Measurements from ENCODE around the gene ICA1.

Gene ICA1

GRCh38 chr7:8205537-8205936 is 56.4 kb downstream of the ICA1 start:
- TF ChIP-seq TAF1 (IDR thresholded peaks at IDR 0.05; ENCODE audit: borderline replicate concordance, low read depth, low read length) = no peak
- FAIRE-seq (no peak), DNase-seq (ENCODE audit: insufficient read length) (no peak)

GRCh38 chr7:8205031-8205387 is 57.0 kb downstream of the ICA1 start:
- TF ChIP-seq POLR2AphosphoS5 (IDR thresholded peaks at IDR 0.05; ENCODE audit: low read depth, low read length) (no peak), POLR2A (IDR thresholded peaks at IDR 0.05; ENCODE audit: low read depth, low read length) (no peak), TAF1 (IDR thresholded peaks at IDR 0.05; ENCODE audit: borderline replicate concordance, low read depth, low read length) (no peak)
- DNase-seq (ENCODE audit: insufficient read length) (no peak), FAIRE-seq (no peak)

GRCh38 chr7:8204339-8205030 is 57.5 kb downstream of the ICA1 start:
- DNase-seq (ENCODE audit: insufficient read length) (no peak), FAIRE-seq (no peak)
- TF ChIP-seq POLR2A (IDR thresholded peaks at IDR 0.05; ENCODE audit: low read depth, low read length) (no peak), TAF1 (IDR thresholded peaks at IDR 0.05; ENCODE audit: borderline replicate concordance, low read depth, low read length) (no peak), POLR2AphosphoS5 (IDR thresholded peaks at IDR 0.05; ENCODE audit: low read depth, low read length) (no peak)

DNA sequence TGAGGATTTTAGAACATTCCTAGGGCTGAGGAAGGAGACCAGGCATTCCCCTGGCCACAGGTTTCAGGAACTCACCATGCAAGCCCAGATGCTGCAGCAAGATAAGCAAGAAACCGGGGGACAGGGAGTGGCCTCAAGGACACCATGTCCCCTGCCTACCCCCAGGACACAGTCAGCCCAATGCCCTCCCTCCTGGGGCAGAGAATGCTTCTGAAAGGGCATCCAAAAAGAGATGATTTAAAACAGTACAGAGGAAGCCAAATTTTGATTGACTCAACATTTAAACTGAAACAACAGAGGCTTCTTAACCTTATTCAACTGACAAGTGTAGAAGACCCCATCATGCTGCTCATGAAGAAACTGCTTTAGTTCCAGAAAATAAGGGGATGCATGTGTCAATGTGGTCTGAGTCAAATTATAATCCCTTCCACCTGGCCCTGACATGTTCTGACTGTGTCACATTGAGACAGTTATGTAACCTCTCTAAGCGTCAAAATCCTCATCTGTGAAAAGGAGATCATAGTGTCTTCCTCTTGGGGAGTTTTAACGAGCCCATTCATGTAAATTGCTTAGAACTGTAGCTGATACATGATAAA is 60.0 kb downstream of the ICA1 start:
- DNase-seq (ENCODE audit: insufficient read length) (no peak), FAIRE-seq (no peak)
- TF ChIP-seq POLR2A (IDR thresholded peaks at IDR 0.05; ENCODE audit: low read depth, low read length) (no peak), TAF1 (IDR thresholded peaks at IDR 0.05; ENCODE audit: borderline replicate concordance, low read depth, low read length) (no peak)

DNA sequence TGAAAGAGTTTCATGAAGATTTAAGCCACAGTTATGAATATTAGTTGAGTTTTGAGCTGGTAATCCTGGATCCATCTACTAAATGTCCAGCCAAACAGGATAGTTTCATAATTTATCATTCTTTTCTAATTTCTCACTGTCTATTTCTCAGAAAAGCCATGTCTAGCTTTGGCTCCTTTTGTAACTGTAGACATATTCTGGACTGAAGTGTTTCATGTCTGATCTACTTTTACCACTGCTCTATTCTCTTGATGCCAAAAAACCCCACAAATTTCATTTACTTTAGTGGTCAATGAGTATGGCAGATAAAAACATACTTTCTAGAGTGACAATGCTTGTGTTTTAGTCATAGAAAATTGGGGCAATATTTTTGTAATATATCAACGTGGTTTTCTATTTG is 61.2 kb downstream of the ICA1 start:
- TF ChIP-seq POLR2AphosphoS5 (IDR thresholded peaks at IDR 0.05; ENCODE audit: low read depth, low read length) (no peak), TAF1 (IDR thresholded peaks at IDR 0.05; ENCODE audit: borderline replicate concordance, low read depth, low read length) (no peak), POLR2A (IDR thresholded peaks at IDR 0.05; ENCODE audit: low read depth, low read length) (no peak)
- FAIRE-seq (no peak), DNase-seq (ENCODE audit: insufficient read length) (no peak)

DNA sequence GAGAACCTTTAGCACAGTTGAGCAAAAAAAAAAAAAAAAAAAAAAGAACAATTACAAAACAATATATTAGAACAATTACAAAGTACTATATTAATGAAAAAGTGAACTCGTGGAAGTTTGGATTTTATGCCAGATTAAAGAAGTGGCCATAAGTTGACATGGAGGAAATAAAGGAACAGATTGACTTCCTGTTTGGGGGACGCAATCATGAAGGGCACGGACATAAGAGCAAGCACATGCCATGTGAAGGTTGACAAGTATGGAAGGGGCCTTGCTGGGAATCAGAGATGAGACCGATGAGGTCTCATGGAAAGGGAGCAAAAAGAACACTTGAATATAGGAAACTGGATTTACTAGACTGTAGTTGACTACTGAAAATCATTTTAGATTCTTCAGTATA is 61.7 kb downstream of the ICA1 start:
- TF ChIP-seq POLR2A (IDR thresholded peaks at IDR 0.05; ENCODE audit: low read depth, low read length) (no peak), TAF1 (IDR thresholded peaks at IDR 0.05; ENCODE audit: borderline replicate concordance, low read depth, low read length) (no peak)
- DNase-seq (ENCODE audit: insufficient read length) (no peak), FAIRE-seq (no peak)

DNA sequence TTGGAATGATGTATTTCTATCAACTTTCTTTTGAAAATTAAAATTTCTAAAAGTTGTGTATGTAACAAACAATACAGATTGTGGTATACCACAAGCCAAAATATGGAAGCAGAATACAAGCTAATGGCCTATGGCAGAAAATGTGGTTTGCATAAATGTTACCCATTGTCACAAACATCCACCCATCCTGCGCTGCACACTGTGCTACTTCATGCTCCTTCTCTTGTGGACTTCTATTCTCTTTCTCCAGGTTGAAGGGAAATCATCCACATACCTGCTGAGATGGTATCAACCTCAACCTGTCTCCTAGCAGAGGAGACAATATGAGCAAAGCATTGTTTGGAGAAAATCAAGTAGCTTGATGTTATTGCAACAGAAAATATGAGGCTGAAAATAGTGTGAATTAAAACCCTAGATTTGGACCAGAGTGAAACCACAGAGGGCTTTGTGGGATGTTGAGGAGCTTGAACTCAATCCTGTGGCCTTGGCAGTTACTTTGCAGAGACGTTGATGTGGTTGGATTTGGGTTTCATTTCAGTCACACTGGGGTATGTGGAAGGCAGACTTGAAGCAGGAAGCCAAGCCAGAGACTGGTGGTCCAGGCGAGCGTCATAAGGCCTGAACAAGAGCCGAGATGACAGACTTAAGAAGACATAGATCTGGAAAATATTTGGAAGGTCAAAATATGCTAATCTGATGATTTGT is 63.8 kb downstream of the ICA1 start:
- no peak for TF ChIP-seq POLR2AphosphoS5 (IDR thresholded peaks at IDR 0.05; ENCODE audit: low read depth, low read length)
- no peak for TF ChIP-seq TAF1 (IDR thresholded peaks at IDR 0.05; ENCODE audit: borderline replicate concordance, low read depth, low read length)
- TF ChIP-seq POLR2A (IDR thresholded peaks at IDR 0.05; ENCODE audit: low read depth, low read length) = no peak
- DNase-seq (ENCODE audit: insufficient read length) = no peak
- no peak for FAIRE-seq

DNA sequence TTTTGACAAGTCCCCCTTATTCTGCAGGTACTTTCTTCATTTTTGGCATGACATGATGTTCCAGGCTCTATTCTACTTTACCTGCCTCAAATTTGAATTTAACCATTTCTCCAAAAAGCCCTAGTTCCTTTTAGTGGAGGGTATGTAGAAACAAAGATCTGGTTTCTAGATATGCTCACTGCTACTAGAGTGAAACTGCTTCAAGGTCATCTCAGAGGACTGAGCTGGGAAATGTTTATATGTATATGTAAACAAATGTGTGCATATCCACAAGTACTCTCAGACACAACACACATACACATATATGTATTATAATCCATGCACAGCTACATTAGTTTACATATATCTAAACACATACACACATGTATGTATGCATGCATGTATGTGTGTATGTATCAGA is 69.1 kb downstream of the ICA1 start:
- FAIRE-seq (no peak), DNase-seq (ENCODE audit: insufficient read length) (no peak)
- TF ChIP-seq TAF1 (IDR thresholded peaks at IDR 0.05; ENCODE audit: borderline replicate concordance, low read depth, low read length) (no peak), POLR2A (IDR thresholded peaks at IDR 0.05; ENCODE audit: low read depth, low read length) (no peak), POLR2AphosphoS5 (IDR thresholded peaks at IDR 0.05; ENCODE audit: low read depth, low read length) (no peak)

DNA sequence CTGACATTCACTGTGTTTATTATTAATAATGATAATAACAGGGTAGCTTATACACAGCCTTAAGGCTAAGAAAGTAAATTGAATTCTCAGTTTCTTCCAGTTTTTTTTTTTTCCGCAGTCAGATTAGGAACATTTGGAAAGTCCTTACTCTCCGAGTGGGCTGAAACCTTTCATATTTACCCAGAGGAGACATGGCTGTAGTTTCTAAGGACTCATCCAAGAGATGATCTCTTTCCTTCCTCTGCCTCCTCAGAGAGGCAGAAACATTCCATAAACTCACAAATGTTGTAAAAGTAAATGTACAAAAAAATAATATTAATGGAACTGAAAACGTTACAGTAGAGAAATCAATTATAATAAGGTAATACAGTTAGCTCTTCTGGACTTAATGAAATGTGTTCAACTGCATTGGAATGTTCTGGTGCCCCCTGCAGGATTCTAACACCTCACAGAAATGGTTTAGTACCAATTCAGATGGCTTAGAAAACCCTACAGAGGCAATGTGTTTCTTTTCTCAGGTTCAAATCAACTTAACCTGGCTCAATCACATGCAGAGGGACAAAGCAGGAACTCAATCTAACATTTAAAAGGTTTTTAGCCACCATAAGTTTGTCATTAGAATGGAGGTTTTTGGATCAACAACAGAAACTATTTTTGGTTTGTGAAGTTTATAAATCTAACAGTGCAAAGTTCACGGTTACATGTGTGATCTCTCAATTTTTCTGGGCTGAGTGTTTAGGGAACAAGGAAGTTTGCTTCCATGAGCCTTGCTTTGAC is 71.7 kb downstream of the ICA1 start:
- DNase-seq (ENCODE audit: insufficient read length) (peak; percentile 13), FAIRE-seq (peak; percentile 91)
- TF ChIP-seq POLR2A (IDR thresholded peaks at IDR 0.05; ENCODE audit: low read depth, low read length) (no peak), TAF1 (IDR thresholded peaks at IDR 0.05; ENCODE audit: borderline replicate concordance, low read depth, low read length) (no peak), POLR2AphosphoS5 (IDR thresholded peaks at IDR 0.05; ENCODE audit: low read depth, low read length) (no peak)

- TF ChIP-seq POLR2A (IDR thresholded peaks at IDR 0.05; ENCODE audit: low read depth, low read length) = no peak
- no peak for TF ChIP-seq TAF1 (IDR thresholded peaks at IDR 0.05; ENCODE audit: borderline replicate concordance, low read depth, low read length)
- TF ChIP-seq POLR2AphosphoS5 (IDR thresholded peaks at IDR 0.05; ENCODE audit: low read depth, low read length) = no peak
- no peak for FAIRE-seq
- DNase-seq (ENCODE audit: insufficient read length) = no peak
Measured at GRCh38 chr7:8189625-8190024, 72.3 kb downstream of the ICA1 start.

DNA sequence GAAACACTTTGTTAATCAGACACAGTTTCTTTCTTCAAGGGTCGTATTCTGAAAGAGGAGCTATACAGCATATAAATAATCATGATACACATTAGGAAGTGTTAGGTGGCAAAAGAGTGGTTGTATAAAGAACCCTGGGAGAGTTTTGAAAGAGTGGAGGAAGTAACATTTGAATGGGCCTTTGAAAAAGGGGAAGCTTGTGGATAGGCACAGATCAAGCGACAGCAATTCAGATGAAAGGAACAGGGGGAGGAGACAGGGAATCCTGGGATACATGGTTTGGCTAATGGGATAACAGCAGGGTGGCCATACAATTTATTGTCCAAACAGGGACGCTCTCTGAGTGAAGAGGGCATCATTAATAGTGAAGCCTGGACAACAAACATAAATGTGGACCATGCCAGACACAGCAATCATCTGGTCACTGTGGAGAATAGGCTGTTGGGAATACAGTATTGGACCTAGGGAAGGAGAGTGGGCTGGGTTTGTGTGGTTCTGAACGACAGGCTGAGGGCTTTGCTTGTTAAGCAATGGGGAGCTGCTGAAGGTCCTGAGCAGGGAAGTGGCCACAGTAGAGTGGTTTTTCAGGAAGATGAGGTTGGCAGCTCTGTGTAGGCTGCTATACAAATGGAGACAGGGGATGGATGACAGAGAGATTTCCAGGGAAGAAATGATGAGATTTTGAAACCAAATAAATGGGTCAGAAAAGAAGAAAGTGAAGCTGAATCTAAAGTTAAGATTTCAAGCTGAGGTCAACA is 75.9 kb downstream of the ICA1 start:
- TF ChIP-seq POLR2AphosphoS5 (IDR thresholded peaks at IDR 0.05; ENCODE audit: low read depth, low read length) = no peak
- TF ChIP-seq POLR2A (IDR thresholded peaks at IDR 0.05; ENCODE audit: low read depth, low read length) = no peak
- TF ChIP-seq TAF1 (IDR thresholded peaks at IDR 0.05; ENCODE audit: borderline replicate concordance, low read depth, low read length) = no peak
- FAIRE-seq (peak; percentile 80), DNase-seq (ENCODE audit: insufficient read length) (no peak)

Data from GM12892 (cell line).